Measurements from ENCODE around the gene DSE.

- TF ChIP-seq CTCF (IDR thresholded peaks at IDR 0.05) (no peak), POLR2A (IDR thresholded peaks at IDR 0.05) (no peak)
These were observed 35.1 kb downstream of the DSE start for GRCh38 chr6:116405652-116406356.
